Kidney (tissue), 14 donors: Measurements from ENCODE around the gene MAPKAP1. TPM values are rescaled to one million over a fixed set of nuclear protein-coding genes. Genes with fewer than 3 reads are reported as not detected.

ENCODE experiments used
- DNase-seq, 5 donors: peaks; one replicate each; pipeline ENCODE4 v3.0.0-alpha.2; 2013 to 2020
- FAIRE-seq: peaks from 2 replicates; lab custom pipeline; 2012; peaks lifted over from hg19 to GRCh38; lab: Jason Lieb, UNC
- H3K27ac ChIP-seq, 2 donors: one replicate each; pipeline ENCODE4 v1.7.0; 2013; ENCODE audit warnings: low read depth in 2 of 2, low read length in 2 of 2, inconsistent platforms in 1 of 2
- H3K27me3 ChIP-seq: one replicate; pipeline ENCODE4 v1.7.1; 2013; ENCODE audit warnings: low read length, inconsistent platforms; ENCODE audit not compliant: control insufficient read depth, insufficient read depth
- H3K36me3 ChIP-seq, 3 donors: one replicate each; pipeline versions ENCODE4 v1.7.0 to v1.7.1; 2013; ENCODE audit warnings: low read length in 3 of 3, control low read depth in 1 of 3, inconsistent platforms in 1 of 3; ENCODE audit not compliant: insufficient read depth in 3 of 3, control insufficient read depth in 2 of 3
- H3K4me1 ChIP-seq, 3 donors: one replicate each; pipeline versions ENCODE4 v1.7.0 to v1.7.1; 2013; ENCODE audit warnings: low read length in 3 of 3, inconsistent platforms in 1 of 3, low read depth in 1 of 3; ENCODE audit not compliant: control insufficient read depth in 2 of 3, insufficient read depth in 2 of 3
- H3K4me3 ChIP-seq, 3 donors: one replicate each; pipeline versions ENCODE4 v1.7.0 to v1.8.1; 2013; ENCODE audit warnings: low read length in 3 of 3, control low read depth in 1 of 3, inconsistent platforms in 1 of 3
- H3K9ac ChIP-seq, 3 donors: one replicate each; pipeline versions ENCODE4 v1.7.0 to v1.7.1; 2013; ENCODE audit warnings: low read length in 3 of 3, control low read depth in 1 of 3, inconsistent platforms in 1 of 3
- H3K9me3 ChIP-seq, 3 donors: one replicate each; pipeline versions ENCODE4 v1.7.0 to v1.7.1; 2013; ENCODE audit warnings: low read length in 3 of 3, control low read depth in 1 of 3, inconsistent platforms in 1 of 3; ENCODE audit not compliant: control insufficient read depth in 2 of 3, insufficient read depth in 1 of 3
- intact Hi-C: fragments of 100-400 bp; cut with DNase I; formaldehyde crosslinking; loops from one replicate; pipeline ENCODE4 v1.11.1; 2022
- polyA plus RNA-seq: library from polyadenylated mRNA; stranded (reverse); fragments of 350-450 nt; fragmentation: Illumina TruSeq; extraction: RNeasy Lipid Tissue Mini Kit (QIAGEN cat#74804); gene quantifications from one replicate; pipeline ENCODE4 v1.2.3, GENCODE V29; 2014; ENCODE audit warnings: low read depth, low replicate concordance; ENCODE audit not compliant: insufficient read depth
- total RNA-seq: library from RNA; stranded (reverse); fragmentation: NEBNext Ultra II Directional; extraction: Animal tissue kit (Norgen Biotek cat#: 25700); gene quantifications from one replicate; pipeline ENCODE4 v1.2.1, GENCODE V29; 2021
- TF ChIP-seq, protein P1 (sequence below): IDR thresholded peaks from 3 replicates; pipeline ENCODE4 v1.5.1; 2012; ENCODE audit warnings: mild to moderate bottlenecking, moderate library complexity, borderline replicate concordance; ENCODE audit not compliant: insufficient read depth; ENCODE audit errors: extremely low read depth
- donor health status: control.
- donor health status: control.
- donor health status: control.
- donor health status: control.
- donor health status: control.
- donor health status: DM: yes; HTN: yes; CAD: no.
- donor health status: Normal renal cell carcinoma (clear cell type).

MAPKAP1 gene
- total and polyA plus RNA-seq, 2 donors from 2014 or later, result 70.5 to 99.4 TPM

- no peak for DNase-seq
- Histone ChIP-seq H3K4me1 (no peaks in the 10 kb centered on the region), H3K36me3 (no peaks in the 10 kb centered on the region), H3K9ac (no peak overlapping the region), H3K27me3 (no peaks in the 10 kb centered on the region), H3K4me3 (no peak overlapping the region), H3K9me3 (no peaks in the 10 kb centered on the region), H3K27ac (no peak overlapping the region)
- intact Hi-C loops, result no loop called here
- no peak for FAIRE-seq
- TF ChIP-seq, protein P1, sequence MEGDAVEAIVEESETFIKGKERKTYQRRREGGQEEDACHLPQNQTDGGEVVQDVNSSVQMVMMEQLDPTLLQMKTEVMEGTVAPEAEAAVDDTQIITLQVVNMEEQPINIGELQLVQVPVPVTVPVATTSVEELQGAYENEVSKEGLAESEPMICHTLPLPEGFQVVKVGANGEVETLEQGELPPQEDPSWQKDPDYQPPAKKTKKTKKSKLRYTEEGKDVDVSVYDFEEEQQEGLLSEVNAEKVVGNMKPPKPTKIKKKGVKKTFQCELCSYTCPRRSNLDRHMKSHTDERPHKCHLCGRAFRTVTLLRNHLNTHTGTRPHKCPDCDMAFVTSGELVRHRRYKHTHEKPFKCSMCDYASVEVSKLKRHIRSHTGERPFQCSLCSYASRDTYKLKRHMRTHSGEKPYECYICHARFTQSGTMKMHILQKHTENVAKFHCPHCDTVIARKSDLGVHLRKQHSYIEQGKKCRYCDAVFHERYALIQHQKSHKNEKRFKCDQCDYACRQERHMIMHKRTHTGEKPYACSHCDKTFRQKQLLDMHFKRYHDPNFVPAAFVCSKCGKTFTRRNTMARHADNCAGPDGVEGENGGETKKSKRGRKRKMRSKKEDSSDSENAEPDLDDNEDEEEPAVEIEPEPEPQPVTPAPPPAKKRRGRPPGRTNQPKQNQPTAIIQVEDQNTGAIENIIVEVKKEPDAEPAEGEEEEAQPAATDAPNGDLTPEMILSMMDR, result no peak
These were observed 288.6 kb downstream of the MAPKAP1 start for GRCh38 chr9:125418404-125418803.

GRCh38 chr9:125416517-125416916 lies 290.5 kb downstream of the MAPKAP1 start:
- DNase-seq, result no peak
- Histone ChIP-seq H3K9me3 (no peaks in the 10 kb centered on the region), H3K4me3 (no peak overlapping the region), H3K27ac (no peak overlapping the region), H3K4me1 (no peaks in the 10 kb centered on the region), H3K36me3 (no peaks in the 10 kb centered on the region), H3K27me3 (no peaks in the 10 kb centered on the region), H3K9ac (no peak overlapping the region)
- intact Hi-C loops, result no loop called here
- no peak for FAIRE-seq
- TF ChIP-seq, protein P1, result no peak

DNA sequence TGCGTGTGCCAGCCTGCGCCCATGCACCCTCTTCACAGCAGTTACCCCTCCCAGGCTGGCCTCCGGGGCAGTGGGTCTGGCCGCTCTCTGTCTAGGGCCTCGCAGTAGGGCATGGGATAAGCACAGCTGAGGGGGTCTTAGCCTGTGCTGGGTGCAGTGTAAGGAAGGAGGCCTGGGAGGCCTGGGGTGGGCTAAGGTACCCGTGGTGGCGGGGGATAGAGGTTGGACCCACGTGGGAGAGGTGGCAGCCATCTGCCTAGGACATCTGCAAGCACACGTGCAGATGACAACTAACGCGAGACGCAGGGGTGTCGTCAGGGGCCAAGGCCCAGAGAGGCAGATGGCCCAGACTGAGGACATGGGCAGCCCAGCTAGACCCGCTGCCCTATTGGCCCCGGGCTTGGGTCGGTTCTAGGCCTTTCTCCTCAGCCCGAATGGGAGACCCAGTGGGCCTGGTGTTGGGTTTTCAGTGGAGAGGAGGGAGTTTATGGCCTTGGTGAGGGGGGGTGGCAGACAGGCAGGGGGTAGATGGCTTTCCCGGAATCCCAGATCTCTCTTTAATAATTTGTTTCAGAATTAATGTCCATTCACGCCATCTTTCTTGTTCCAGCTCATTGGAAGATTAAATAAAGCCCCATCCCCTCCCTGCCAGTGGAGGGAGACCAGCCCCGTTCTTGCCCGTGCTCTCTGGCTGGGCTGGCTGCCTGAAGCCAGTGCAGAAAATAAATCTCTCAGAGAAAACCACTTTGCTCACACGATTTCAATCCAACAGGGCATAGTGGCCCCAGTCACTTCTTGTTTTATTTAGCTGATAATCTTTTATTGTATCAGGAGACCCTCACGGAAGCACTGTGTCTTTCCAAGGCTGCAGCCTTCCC lies 291.2 kb downstream of the MAPKAP1 start:
- no peak for FAIRE-seq
- Histone ChIP-seq H3K36me3 (no peaks in the 10 kb centered on the region), H3K27me3 (no peaks in the 10 kb centered on the region), H3K4me3 (no peak overlapping the region), H3K9me3 (no peaks in the 10 kb centered on the region), H3K4me1 (no peaks in the 10 kb centered on the region), H3K27ac (no peak overlapping the region), H3K9ac (no peak overlapping the region)
- peak in 3 of 5 donors; percentile 33 to 54 (median 33) for DNase-seq
- TF ChIP-seq, protein P1, result no peak
- intact Hi-C loops, result no loop called here
